Smooth muscle cell (in vitro differentiated cells): ENCODE data around the gene FAM20B. TPM values are rescaled to one million over a fixed set of nuclear protein-coding genes. Genes with fewer than 3 reads are reported as not detected.

ENCODE experiments used
- DNase-seq: peaks from one replicate; lab custom pipeline; 2025; ENCODE audit not compliant: unreplicated experiment; lab: John Stamatoyannopoulos, UW
- H2AFZ ChIP-seq: fragments of 200-600 bp; sonication (generic); 2 replicates; pipeline ENCODE4 v1.6.0; 2016; ENCODE audit warnings: antibody characterized with exemption, low read depth, mild to moderate bottlenecking
- H3F3A ChIP-seq: fragments of 200-600 bp; sonication (generic); 2 replicates; pipeline ENCODE4 v1.6.0; 2017; ENCODE audit warnings: antibody characterized with exemption, low read depth
- H3K27ac ChIP-seq: fragments of 200-600 bp; sonication (generic); 2 replicates; pipeline ENCODE4 v1.5.1; 2016; ENCODE audit warnings: low read depth, mild to moderate bottlenecking
- H3K27me3 ChIP-seq: fragments of 200-600 bp; sonication (generic); 2 replicates; pipeline ENCODE4 v1.6.1; 2016; ENCODE audit warnings: low read depth, mild to moderate bottlenecking
- H3K36me3 ChIP-seq: fragments of 200-600 bp; sonication (generic); 2 replicates; pipeline ENCODE4 v1.5.1; 2016; ENCODE audit warnings: low read depth
- H3K4me1 ChIP-seq: fragments of 200-600 bp; sonication (generic); 2 replicates; pipeline ENCODE4 v1.5.1; 2016; ENCODE audit warnings: low read depth
- H3K4me2 ChIP-seq: fragments of 200-600 bp; sonication (generic); 2 replicates; pipeline ENCODE4 v1.6.0; 2016; ENCODE audit warnings: mild to moderate bottlenecking
- H3K4me3 ChIP-seq: fragments of 200-600 bp; sonication (generic); 2 replicates; pipeline ENCODE4 v1.5.1; 2016; ENCODE audit warnings: mild to moderate bottlenecking
- H3K79me2 ChIP-seq: fragments of 200-600 bp; sonication (generic); 2 replicates; pipeline ENCODE4 v1.6.0; 2016; ENCODE audit warnings: low read depth, mild to moderate bottlenecking
- H3K9ac ChIP-seq: fragments of 200-600 bp; sonication (generic); 2 replicates; pipeline ENCODE4 v1.6.0; 2016; ENCODE audit warnings: low read depth
- H3K9me3 ChIP-seq: fragments of 200-600 bp; sonication (generic); replicated peaks from 2 replicates; pipeline ENCODE4 v1.5.1; 2016; ENCODE audit warnings: low read depth
- H4K20me1 ChIP-seq: fragments of 200-600 bp; sonication (generic); 2 replicates; pipeline ENCODE4 v1.6.0; 2016; ENCODE audit warnings: low read depth
- WGBS: methylation state at CpG from one replicate; pipeline ENCODE4 v1.1.7; 2016; ENCODE audit warnings: low lambda C conversion rate; 5-methylcytosine and 5-hydroxymethylcytosine counted together
- polyA plus RNA-seq: library from polyadenylated mRNA; unstranded; fragments of >200 nt; fragmentation: Nextera tagmentation; extraction: Ambion mirVana; gene quantifications from 2 replicates; pipeline ENCODE4 v1.2.1, GENCODE V29; 2016
- total RNA-seq: library from RNA; depleted of rRNA; stranded (reverse); fragments of >200 nt; gene quantifications from 2 replicates; pipeline ENCODE4 v1.2.3, GENCODE V29; 2014
- TF ChIP-seq, protein P1 (sequence below): fragments of 200-600 bp; sonication (generic); IDR thresholded peaks from 2 replicates; pipeline ENCODE4 v1.5.1; 2017; ENCODE audit warnings: borderline replicate concordance, mild to moderate bottlenecking, antibody characterized with exemption; ENCODE audit not compliant: insufficient read depth, poor library complexity, severe bottlenecking

The FAM20B gene
- total and polyA plus RNA-seq, 2 experiments from 2014 or later: 7.8 to 21.1 TPM

DNA sequence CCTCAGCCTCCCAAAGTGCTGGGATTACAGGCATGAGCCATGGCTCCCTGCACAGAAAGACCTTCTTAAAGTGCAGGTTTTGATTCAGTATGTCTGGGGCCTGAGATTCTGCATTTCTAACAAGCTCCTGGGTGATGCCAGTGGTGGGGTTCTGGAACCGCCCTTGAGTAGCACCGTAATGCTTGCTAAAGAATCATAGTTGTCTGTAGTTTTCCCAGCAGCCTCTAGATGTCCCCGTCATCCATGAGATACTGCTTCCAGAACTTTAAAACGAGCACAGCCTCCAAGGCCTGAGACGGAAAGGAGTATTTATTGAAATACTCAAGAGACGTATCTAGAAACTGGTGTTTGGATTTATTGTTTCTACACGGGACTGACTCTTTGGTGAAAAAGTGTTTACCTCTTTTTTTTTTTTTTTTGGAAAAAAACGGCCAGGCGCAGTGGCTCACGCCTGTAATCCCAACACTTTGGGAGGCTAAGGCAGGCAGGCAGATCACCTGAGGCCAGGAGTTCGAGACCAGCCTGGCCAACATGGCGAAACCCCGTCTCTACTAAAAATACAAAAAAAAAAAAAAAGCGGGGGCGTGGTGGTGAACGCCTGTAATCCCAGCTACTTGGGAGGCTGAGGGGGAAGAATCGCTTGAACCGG, 53.5 kb downstream of the FAM20B start:
- Histone ChIP-seq H3K9me3 (no peaks in the 10 kb centered on the region), H3K4me2 (no peak overlapping the region), H3K27ac (no peak overlapping the region), H3K27me3 (no peaks in the 10 kb centered on the region), H4K20me1 (no peaks in the 10 kb centered on the region), H3K4me1 (peaks cover 6% of the 10 kb centered on the region), H3F3A (peaks cover 8% of the 10 kb centered on the region), H2AFZ (no peak overlapping the region), H3K36me3 (no peaks in the 10 kb centered on the region), H3K79me2 (no peaks in the 10 kb centered on the region), H3K4me3 (no peak overlapping the region), H3K9ac (no peak overlapping the region)
- DNase-seq: no peak
- WGBS: 62% methylated on average over 18 of the region's 18 CpGs
- TF ChIP-seq, protein P1, sequence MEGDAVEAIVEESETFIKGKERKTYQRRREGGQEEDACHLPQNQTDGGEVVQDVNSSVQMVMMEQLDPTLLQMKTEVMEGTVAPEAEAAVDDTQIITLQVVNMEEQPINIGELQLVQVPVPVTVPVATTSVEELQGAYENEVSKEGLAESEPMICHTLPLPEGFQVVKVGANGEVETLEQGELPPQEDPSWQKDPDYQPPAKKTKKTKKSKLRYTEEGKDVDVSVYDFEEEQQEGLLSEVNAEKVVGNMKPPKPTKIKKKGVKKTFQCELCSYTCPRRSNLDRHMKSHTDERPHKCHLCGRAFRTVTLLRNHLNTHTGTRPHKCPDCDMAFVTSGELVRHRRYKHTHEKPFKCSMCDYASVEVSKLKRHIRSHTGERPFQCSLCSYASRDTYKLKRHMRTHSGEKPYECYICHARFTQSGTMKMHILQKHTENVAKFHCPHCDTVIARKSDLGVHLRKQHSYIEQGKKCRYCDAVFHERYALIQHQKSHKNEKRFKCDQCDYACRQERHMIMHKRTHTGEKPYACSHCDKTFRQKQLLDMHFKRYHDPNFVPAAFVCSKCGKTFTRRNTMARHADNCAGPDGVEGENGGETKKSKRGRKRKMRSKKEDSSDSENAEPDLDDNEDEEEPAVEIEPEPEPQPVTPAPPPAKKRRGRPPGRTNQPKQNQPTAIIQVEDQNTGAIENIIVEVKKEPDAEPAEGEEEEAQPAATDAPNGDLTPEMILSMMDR: peak; percentile 65

DNA sequence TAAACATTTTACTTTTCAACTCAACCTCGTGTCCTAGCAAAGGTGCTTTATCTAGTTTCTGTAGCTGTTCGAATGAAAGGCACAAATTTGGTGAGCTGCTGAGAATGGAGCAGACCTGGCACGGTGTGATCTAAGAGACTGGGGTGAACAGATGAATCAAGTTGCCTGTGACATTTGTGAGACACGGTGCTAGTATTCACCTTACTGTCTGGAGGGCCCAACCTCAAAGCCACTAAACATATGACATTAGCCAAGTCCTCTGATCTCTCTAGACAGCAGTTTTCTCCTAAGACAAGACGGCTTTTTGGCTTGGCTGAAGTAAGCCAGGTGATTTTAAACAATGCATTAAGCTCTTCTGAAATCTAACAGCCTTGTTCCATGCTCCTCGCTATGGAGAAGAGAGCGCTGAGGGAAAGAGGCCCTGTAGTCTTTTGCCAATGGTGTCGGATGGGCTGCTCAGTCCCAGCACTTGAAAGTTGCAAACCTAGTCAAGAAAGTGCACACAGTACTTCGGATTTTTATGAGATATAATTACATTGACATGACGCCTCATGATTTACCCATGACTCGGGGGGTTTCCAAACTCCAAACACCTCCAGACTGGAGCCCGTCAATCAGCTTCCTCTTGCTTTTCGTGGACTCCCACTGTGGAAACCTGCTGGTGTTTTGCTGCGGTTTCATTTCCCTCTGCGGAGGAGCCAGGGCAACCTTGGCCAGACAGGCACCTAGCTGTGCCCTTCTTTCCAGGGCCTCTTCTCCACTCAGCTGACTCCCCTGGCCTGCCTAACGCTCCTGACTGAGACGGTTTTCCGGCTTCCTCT, 55.4 kb downstream of the FAM20B start:
- Histone ChIP-seq H3K36me3 (no peaks in the 10 kb centered on the region), H3K79me2 (no peaks in the 10 kb centered on the region), H3K4me2 (peak overlapping the region; percentile 96), H3K4me3 (peak overlapping the region; percentile 76), H4K20me1 (no peaks in the 10 kb centered on the region), H3K9ac (no peak overlapping the region), H3K27ac (peak overlapping the region; percentile 30), H3F3A (peaks cover 8% of the 10 kb centered on the region), H3K9me3 (no peaks in the 10 kb centered on the region), H3K4me1 (peaks cover 6% of the 10 kb centered on the region), H3K27me3 (no peaks in the 10 kb centered on the region), H2AFZ (peak overlapping the region; percentile 47)
- 61% methylated on average over 18 of the region's 18 CpGs for WGBS
- no peak for DNase-seq
- TF ChIP-seq, protein P1: no peak

DNA sequence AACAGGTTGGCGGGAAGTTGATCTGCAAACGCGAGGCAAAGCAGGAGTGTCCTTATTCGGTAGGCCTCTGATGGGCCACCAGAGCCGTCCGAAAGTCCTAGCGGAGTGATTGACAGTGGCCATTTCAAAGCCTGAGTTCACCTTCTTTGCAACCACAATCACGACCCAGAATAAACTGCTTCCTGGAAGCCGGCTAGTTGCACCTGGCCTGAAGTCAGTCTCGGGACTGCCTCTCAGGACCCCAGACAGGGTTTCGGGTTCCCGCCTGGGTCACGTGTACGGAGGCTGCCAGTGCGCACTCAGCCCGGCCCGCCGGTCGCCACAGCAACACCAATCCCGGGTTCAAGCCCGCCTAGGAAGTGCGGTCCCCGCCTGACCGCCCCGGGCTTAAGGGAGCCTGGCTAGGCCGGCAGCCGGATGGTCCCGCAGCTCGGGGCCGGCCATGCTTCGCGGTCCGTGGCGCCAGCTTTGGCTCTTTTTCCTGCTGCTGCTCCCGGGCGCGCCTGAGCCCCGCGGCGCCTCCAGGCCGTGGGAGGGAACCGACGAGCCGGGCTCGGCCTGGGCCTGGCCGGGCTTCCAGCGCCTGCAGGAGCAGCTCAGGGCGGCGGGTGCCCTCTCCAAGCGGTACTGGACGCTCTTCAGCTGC, 56.1 kb downstream of the FAM20B start, which contains the start of gene TOR3A:
Gene TOR3A, plus strand, starts transcription at position 384 of the 646 bp plus-strand sequence. Its CDS starts 59 bp downstream, at position 443.
- H3K79me2 ChIP-seq: no peaks in the 10 kb centered on the region
- WGBS: under 1% methylated on average over 49 of the region's 51 CpGs
- peak within 1 kb of the TSS; percentile 76 for H3K4me3 ChIP-seq
- H3F3A ChIP-seq: peaks cover 8% of the 10 kb centered on the region
- H3K4me1 ChIP-seq: peaks cover 6% of the 10 kb centered on the region
- H3K27ac ChIP-seq: peak within 1 kb of the TSS; percentile 37
- no peaks in the 10 kb centered on the region for H3K9me3 ChIP-seq
- DNase-seq: peak; percentile 47
- H3K36me3 ChIP-seq: no peaks in the 10 kb centered on the region
- no peaks in the 10 kb centered on the region for H3K27me3 ChIP-seq
- no peaks in the 10 kb centered on the region for H4K20me1 ChIP-seq
- peak within 1 kb of the TSS; percentile 47 for H2AFZ ChIP-seq
- H3K4me2 ChIP-seq: peak within 1 kb of the TSS; percentile 96
- H3K9ac ChIP-seq: peak within 1 kb of the TSS; percentile 72
- TF ChIP-seq, protein P1: no peak
